GM23338 (cell line): Measurements from ENCODE around the gene NRN1.
"Not testable (repeated sequence)": the region's sequence is repeated elsewhere in the genome, so short reads cannot be mapped to it uniquely, and the experiment has no call there.

Experiments
- ETS1 ChIP-seq: IDR thresholded peaks from 2 replicates; pipeline ENCODE4 v1.6.1; 2016; ENCODE audit warnings: antibody characterized with exemption
- EZH2 ChIP-seq: fragments of 200-600 bp; sonication (generic); IDR thresholded peaks from one replicate; pipeline ENCODE4 v1.8.0; 2017; ENCODE audit warnings: antibody characterized with exemption, mild to moderate bottlenecking, low read depth; ENCODE audit not compliant: unreplicated experiment
- POLR2AphosphoS5 ChIP-seq: IDR thresholded peaks from 2 replicates; pipeline ENCODE4 v1.6.1; 2016; ENCODE audit warnings: antibody characterized with exemption, low read depth
- TF ChIP-seq, protein P1 (sequence below), 2 experiments: fragments of 200-600 bp in 1 of 2; sonication (generic) in 1 of 2; conservative IDR thresholded peaks; 2 replicates each; pipeline versions ENCODE4 v1.5.1 to v1.6.1; 2016 to 2017; ENCODE audit warnings: antibody characterized with exemption in 2 of 2, low read depth in 2 of 2, mild to moderate bottlenecking in 2 of 2, moderate library complexity in 1 of 2
- TF ChIP-seq, protein P2 (sequence below): fragments of 250-450 bp; sonication (Bioruptor Pico); IDR thresholded peaks from 2 replicates; pipeline ENCODE4 v1.5.0; 2020; ENCODE audit warnings: mild to moderate bottlenecking, moderate library complexity

DNA sequence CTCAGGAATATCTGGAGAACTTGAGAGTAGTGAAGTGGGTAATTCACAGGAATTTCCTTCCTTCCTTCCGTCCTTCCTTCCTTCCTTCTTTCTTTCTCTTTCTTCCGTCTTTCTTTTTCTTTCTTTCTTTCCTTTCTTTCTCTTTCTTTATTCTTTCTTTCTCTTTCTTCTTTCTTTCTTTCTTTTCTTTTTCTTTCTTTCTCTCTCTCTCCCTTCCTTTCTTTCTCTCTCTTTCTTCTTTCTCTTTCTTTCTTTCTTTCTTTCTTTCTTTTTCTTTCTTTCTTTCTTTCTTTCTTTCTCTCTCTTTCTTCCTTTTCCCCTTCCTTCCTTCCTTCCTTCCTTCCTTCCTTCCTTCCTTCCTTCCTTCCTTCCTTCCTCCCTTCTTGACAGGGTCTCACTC, 16.1 kb upstream of the NRN1 start:
- not testable (repeated sequence) for TF ChIP-seq EZH2, ETS1, POLR2AphosphoS5
- TF ChIP-seq, protein P1, sequence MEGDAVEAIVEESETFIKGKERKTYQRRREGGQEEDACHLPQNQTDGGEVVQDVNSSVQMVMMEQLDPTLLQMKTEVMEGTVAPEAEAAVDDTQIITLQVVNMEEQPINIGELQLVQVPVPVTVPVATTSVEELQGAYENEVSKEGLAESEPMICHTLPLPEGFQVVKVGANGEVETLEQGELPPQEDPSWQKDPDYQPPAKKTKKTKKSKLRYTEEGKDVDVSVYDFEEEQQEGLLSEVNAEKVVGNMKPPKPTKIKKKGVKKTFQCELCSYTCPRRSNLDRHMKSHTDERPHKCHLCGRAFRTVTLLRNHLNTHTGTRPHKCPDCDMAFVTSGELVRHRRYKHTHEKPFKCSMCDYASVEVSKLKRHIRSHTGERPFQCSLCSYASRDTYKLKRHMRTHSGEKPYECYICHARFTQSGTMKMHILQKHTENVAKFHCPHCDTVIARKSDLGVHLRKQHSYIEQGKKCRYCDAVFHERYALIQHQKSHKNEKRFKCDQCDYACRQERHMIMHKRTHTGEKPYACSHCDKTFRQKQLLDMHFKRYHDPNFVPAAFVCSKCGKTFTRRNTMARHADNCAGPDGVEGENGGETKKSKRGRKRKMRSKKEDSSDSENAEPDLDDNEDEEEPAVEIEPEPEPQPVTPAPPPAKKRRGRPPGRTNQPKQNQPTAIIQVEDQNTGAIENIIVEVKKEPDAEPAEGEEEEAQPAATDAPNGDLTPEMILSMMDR (conservative IDR thresholded peaks at IDR 0.05; ENCODE audit: low read depth in 2 of 2): not testable (repeated sequence)
- TF ChIP-seq, protein P2, sequence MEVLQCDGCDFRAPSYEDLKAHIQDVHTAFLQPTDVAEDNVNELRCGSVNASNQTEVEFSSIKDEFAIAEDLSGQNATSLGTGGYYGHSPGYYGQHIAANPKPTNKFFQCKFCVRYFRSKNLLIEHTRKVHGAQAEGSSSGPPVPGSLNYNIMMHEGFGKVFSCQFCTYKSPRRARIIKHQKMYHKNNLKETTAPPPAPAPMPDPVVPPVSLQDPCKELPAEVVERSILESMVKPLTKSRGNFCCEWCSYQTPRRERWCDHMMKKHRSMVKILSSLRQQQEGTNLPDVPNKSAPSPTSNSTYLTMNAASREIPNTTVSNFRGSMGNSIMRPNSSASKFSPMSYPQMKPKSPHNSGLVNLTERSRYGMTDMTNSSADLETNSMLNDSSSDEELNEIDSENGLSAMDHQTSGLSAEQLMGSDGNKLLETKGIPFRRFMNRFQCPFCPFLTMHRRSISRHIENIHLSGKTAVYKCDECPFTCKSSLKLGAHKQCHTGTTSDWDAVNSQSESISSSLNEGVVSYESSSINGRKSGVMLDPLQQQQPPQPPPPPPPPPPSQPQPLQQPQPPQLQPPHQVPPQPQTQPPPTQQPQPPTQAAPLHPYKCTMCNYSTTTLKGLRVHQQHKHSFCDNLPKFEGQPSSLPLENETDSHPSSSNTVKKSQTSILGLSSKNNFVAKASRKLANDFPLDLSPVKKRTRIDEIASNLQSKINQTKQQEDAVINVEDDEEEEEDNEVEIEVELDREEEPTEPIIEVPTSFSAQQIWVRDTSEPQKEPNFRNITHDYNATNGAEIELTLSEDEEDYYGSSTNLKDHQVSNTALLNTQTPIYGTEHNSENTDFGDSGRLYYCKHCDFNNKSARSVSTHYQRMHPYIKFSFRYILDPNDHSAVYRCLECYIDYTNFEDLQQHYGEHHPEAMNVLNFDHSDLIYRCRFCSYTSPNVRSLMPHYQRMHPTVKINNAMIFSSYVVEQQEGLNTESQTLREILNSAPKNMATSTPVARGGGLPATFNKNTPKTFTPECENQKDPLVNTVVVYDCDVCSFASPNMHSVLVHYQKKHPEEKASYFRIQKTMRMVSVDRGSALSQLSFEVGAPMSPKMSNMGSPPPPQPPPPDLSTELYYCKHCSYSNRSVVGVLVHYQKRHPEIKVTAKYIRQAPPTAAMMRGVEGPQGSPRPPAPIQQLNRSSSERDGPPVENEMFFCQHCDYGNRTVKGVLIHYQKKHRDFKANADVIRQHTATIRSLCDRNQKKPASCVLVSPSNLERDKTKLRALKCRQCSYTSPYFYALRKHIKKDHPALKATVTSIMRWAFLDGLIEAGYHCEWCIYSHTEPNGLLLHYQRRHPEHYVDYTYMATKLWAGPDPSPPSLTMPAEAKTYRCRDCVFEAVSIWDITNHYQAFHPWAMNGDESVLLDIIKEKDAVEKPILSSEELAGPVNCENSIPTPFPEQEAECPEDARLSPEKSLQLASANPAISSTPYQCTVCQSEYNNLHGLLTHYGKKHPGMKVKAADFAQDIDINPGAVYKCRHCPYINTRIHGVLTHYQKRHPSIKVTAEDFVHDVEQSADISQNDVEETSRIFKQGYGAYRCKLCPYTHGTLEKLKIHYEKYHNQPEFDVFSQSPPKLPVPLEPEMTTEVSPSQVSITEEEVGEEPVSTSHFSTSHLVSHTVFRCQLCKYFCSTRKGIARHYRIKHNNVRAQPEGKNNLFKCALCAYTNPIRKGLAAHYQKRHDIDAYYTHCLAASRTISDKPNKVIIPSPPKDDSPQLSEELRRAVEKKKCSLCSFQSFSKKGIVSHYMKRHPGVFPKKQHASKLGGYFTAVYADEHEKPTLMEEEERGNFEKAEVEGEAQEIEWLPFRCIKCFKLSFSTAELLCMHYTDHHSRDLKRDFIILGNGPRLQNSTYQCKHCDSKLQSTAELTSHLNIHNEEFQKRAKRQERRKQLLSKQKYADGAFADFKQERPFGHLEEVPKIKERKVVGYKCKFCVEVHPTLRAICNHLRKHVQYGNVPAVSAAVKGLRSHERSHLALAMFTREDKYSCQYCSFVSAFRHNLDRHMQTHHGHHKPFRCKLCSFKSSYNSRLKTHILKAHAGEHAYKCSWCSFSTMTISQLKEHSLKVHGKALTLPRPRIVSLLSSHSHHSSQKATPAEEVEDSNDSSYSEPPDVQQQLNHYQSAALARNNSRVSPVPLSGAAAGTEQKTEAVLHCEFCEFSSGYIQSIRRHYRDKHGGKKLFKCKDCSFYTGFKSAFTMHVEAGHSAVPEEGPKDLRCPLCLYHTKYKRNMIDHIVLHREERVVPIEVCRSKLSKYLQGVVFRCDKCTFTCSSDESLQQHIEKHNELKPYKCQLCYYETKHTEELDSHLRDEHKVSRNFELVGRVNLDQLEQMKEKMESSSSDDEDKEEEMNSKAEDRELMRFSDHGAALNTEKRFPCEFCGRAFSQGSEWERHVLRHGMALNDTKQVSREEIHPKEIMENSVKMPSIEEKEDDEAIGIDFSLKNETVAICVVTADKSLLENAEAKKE (CRISPR knock-in tag): not testable (repeated sequence)
